ENCODE measurements around the gene CNTN5. TPM values are rescaled to one million over a fixed set of nuclear protein-coding genes. Genes with fewer than 3 reads are reported as not detected.

The CNTN5 gene
- total RNA-seq, 1 experiment from 2014 or later, result not detected

DNA sequence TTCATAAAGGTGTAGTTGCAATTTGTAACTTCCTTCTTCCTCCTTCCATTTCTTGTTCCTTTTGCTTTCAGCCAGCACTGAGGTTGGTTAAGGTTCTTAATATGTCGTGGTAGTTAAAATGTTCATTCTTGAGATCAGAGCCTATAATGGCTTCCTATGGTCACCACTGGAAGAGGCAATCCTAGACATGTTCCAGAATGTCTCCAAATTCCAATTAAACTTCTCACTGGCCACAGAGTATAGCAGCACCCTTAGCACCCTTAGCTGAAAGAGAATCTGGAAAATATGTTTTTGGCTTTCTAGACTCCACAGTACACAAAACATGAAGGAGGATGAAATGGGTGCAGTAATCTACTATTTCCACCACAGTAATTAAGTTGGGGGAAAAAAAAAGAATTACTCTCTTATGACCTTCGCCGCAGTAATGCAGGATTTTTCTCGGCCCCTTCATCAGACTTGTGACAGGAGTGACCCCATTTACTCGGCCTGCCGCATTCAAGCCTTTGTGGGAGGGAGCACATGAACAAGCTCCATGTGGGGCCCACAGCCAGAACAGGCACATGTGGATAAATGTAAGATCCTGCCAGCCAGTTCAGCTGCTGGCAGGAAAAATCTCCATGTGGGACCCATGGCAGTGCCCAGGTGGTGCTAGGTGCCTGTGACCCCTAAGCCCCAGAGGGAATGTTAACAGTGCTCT lies 1317.5 kb downstream of the CNTN5 start:
- CTCF ChIA-PET, result interaction anchor here (0.6 to 1.1 kb wide), 4 partner anchors 11 to 529 kb away, joined by 3 to 7 read pairs (median 4); no protein-coding TSS in a partner anchor
- Mint-ChIP-seq H3K36me3 (ENCODE audit: insufficient read depth, unreplicated experiment) (no peaks in the 10 kb centered on the region), H3K27ac (ENCODE audit: low read depth, unreplicated experiment) (no peak overlapping the region), H3K4me3 (ENCODE audit: unreplicated experiment) (no peak overlapping the region), H3K4me1 (ENCODE audit: insufficient read depth, unreplicated experiment) (no peaks in the 10 kb centered on the region), H3K9me3 (ENCODE audit: unreplicated experiment) (no peaks in the 10 kb centered on the region), H3K27me3 (ENCODE audit: insufficient read depth, unreplicated experiment) (peaks cover 20% of the 10 kb centered on the region)
- BruUV-seq (replicated peaks), result no TSS peak
- no peak for DNase-seq (ENCODE audit: unreplicated experiment)
- POLR2A ChIA-PET, result interaction anchor here (0.6 kb wide), 1 partner anchor 235 kb away, joined by 3 read pairs; no protein-coding TSS in a partner anchor
- TF ChIP-seq CTCF (IDR thresholded peaks at IDR 0.05; ENCODE audit: unreplicated experiment), result no peak
- intact Hi-C loops (cut with micrococcal nuclease), result no loop called here

DNA sequence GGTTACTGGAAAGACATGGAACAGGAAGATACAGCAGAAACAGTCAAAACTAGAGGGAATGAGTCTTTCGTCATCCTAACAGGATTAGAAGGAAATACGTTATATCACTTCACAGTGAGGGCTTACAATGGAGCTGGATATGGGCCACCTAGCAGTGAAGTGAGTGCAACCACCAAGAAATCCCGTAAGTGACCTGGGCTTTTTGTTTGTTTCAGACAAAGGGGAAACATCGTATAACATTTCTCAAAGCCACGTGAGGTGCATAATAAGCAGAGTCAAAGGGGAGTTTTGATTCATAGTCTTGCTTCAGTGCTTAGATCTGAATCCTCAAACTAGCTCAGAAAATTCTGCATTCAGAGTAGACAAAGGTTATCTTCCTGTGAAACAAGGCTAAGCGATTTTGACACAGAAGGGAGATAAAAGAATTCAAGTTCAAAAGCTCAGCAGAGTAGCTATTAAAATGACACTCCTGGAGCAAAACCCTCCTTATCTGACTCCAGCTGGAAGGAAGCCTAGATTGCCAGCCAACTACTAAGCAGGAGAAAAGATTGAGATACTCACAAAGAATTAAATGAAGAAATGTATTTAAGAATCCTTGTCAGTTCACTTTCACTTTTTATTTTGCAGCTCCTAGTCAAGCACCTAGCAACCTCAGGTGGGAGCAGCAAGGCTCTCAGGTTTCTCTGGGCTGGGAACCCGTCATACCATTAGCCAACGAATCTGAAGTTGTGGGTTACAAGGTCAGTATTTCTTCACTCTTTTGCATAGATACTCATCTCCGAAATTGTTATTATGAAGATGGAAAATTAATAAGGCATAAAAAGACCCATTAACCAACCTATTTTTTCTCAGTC lies 1319.9 kb downstream of the CNTN5 start:
- peaks cover 20% of the 10 kb centered on the region for H3K27me3 Mint-ChIP-seq (ENCODE audit: insufficient read depth, unreplicated experiment)
- CTCF ChIA-PET, result interaction anchor here (0.7 kb wide), 2 partner anchors 1238 to 1334 kb away, joined by 3 read pairs; no protein-coding TSS in a partner anchor

GRCh38 chr11:100353083-100353482 lies 1332.3 kb downstream of the CNTN5 start:
- intact Hi-C loops (cut with micrococcal nuclease), result no loop called here
- ChIA-PET POLR2A (no interaction called here), CTCF (no interaction called here)

More for the DNA sequence above, 1319.9 kb downstream of the CNTN5 start:
- no peak for DNase-seq (ENCODE audit: unreplicated experiment)
- no peaks in the 10 kb centered on the region for H3K36me3 Mint-ChIP-seq (ENCODE audit: insufficient read depth, unreplicated experiment)
- H3K4me1 Mint-ChIP-seq (ENCODE audit: insufficient read depth, unreplicated experiment), result no peaks in the 10 kb centered on the region
- BruUV-seq (replicated peaks), result no TSS peak
- no peaks in the 10 kb centered on the region for H3K9me3 Mint-ChIP-seq (ENCODE audit: unreplicated experiment)
- intact Hi-C loops (cut with micrococcal nuclease), result no loop called here
- H3K27ac Mint-ChIP-seq (ENCODE audit: low read depth, unreplicated experiment), result no peak overlapping the region
- POLR2A ChIA-PET, result no interaction called here
- no peak overlapping the region for H3K4me3 Mint-ChIP-seq (ENCODE audit: unreplicated experiment)
- TF ChIP-seq CTCF (IDR thresholded peaks at IDR 0.05; ENCODE audit: unreplicated experiment), result no peak

More at GRCh38 chr11:100353083-100353482, 1332.3 kb downstream of the CNTN5 start:
- no peak for DNase-seq (ENCODE audit: unreplicated experiment)
- Mint-ChIP-seq H3K36me3 (ENCODE audit: insufficient read depth, unreplicated experiment) (no peaks in the 10 kb centered on the region), H3K4me1 (ENCODE audit: insufficient read depth, unreplicated experiment) (no peaks in the 10 kb centered on the region), H3K27ac (ENCODE audit: low read depth, unreplicated experiment) (no peak overlapping the region), H3K27me3 (ENCODE audit: insufficient read depth, unreplicated experiment) (peaks cover 28% of the 10 kb centered on the region), H3K4me3 (ENCODE audit: unreplicated experiment) (no peak overlapping the region), H3K9me3 (ENCODE audit: unreplicated experiment) (no peaks in the 10 kb centered on the region)
- no peak for TF ChIP-seq CTCF (IDR thresholded peaks at IDR 0.05; ENCODE audit: unreplicated experiment)
- BruUV-seq (replicated peaks), result no TSS peak

Data from MCF 10A (cell line).